ENCODE measurements around the gene ACTL6A. TPM values are rescaled to one million over a fixed set of nuclear protein-coding genes. Genes with fewer than 3 reads are reported as not detected.

The ACTL6A gene
- total RNA-seq, 1 experiment from 2014 or later = 113 TPM

DNA sequence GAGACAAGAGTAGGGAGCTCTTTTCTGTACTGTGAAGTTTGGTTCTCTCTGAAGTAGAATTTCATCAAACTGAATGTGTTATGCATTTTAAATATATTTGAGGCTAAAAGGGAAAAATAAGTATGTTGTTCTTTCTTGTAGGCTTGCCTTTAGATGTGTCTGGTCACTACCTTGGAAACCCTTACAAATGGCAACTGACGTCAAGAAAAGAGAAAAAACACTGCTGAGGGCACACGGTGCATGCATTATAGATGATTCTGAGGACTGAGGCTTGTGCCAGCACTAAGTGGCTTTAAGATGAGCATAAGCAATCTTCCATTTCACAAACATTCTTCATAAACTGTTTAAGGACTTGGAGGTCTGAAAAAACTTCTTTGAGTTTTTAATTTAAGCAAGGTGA is 31.1 kb upstream of the ACTL6A start:
- CTCF ChIA-PET = interaction anchor here (0.6 kb wide), 1 partner anchor 31 kb away, joined by 3 read pairs; the partner anchor contains the start of gene ACTL6A
- Histone ChIP-seq H3K79me2 (ENCODE audit: low read depth) (no peaks in the 10 kb centered on the region), H4K20me1 (ENCODE audit: insufficient read depth) (no peaks in the 10 kb centered on the region), H3K36me3 (ENCODE audit: low read depth) (no peaks in the 10 kb centered on the region), H3K4me3 (no peak overlapping the region), H2AFZ (no peak overlapping the region), H3K4me2 (no peak overlapping the region), H3K4me1 (replicated peaks; ENCODE audit: insufficient read depth) (no peaks in the 10 kb centered on the region), H3K9me2 (ENCODE audit: insufficient read depth) (no peaks in the 10 kb centered on the region), H3K27me3 (ENCODE audit: insufficient read depth, low read depth) (no peaks in the 10 kb centered on the region), H3K9me3 (ENCODE audit: insufficient read depth, low read depth) (no peaks in the 10 kb centered on the region), H3K27ac (no peak overlapping the region), H3F3A (ENCODE audit: insufficient read depth, low read depth) (no peaks in the 10 kb centered on the region)
- intact Hi-C loops (cut with micrococcal nuclease; ENCODE audit: unreplicated experiment) = no loop called here
- no TSS peak for BruUV-seq (replicated peaks)
- no peak for TF ChIP-seq EZH2 (IDR thresholded peaks at IDR 0.05; ENCODE audit: low read depth)
- TF ChIP-seq CTCF (conservative IDR thresholded peaks at IDR 0.05) = no peak
- POLR2A ChIA-PET (ENCODE audit: unreplicated experiment) = no interaction called here
- DNase-seq = no peak

GRCh38 chr3:179533274-179533673 is 29.5 kb upstream of the ACTL6A start:
- Histone ChIP-seq H3K4me1 (replicated peaks; ENCODE audit: insufficient read depth) (no peaks in the 10 kb centered on the region), H3K36me3 (ENCODE audit: low read depth) (no peaks in the 10 kb centered on the region), H4K20me1 (ENCODE audit: insufficient read depth) (no peaks in the 10 kb centered on the region), H3K4me3 (no peak overlapping the region), H3K79me2 (ENCODE audit: low read depth) (no peaks in the 10 kb centered on the region), H3K27ac (no peak overlapping the region), H3K9me3 (ENCODE audit: insufficient read depth, low read depth) (no peaks in the 10 kb centered on the region), H3F3A (ENCODE audit: insufficient read depth, low read depth) (no peaks in the 10 kb centered on the region), H3K4me2 (no peak overlapping the region), H2AFZ (no peak overlapping the region), H3K9me2 (ENCODE audit: insufficient read depth) (no peaks in the 10 kb centered on the region), H3K27me3 (ENCODE audit: insufficient read depth, low read depth) (no peaks in the 10 kb centered on the region)
- TF ChIP-seq CTCF (conservative IDR thresholded peaks at IDR 0.05) = no peak
- TF ChIP-seq EZH2 (IDR thresholded peaks at IDR 0.05; ENCODE audit: low read depth) = no peak
- no TSS peak for BruUV-seq (replicated peaks)
- intact Hi-C loops (cut with micrococcal nuclease; ENCODE audit: unreplicated experiment) = no loop called here
- DNase-seq = no peak
- ChIA-PET CTCF (interaction anchor here (0.6 kb wide), 1 partner anchor 487 kb away, joined by 4 read pairs; no protein-coding TSS in a partner anchor), POLR2A (ENCODE audit: unreplicated experiment) (interaction anchor here (0.6 kb wide), 1 partner anchor 12 kb away, joined by 8 read pairs; no protein-coding TSS in a partner anchor)

DNA sequence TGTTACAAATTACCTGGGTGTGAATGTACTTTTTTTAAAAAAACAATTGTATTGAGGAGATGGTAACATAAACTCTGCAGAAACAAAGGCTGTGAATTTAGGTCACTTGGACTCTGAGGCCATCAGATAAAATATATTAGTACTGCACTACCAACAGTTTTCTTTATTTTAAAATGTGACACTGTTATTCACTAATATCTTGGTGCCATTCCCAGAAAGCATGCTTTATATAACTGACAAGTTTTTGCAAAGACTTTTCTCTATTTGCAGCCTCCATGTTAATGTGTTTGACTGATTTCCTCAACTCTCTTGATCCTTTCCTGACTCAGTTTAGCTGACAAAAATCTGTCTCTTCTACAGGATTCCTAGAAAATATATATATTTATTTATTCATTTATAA is 26.5 kb upstream of the ACTL6A start:
- Histone ChIP-seq H3K4me2 (no peak overlapping the region), H3K4me1 (replicated peaks; ENCODE audit: insufficient read depth) (no peaks in the 10 kb centered on the region), H3K9me2 (ENCODE audit: insufficient read depth) (no peaks in the 10 kb centered on the region), H3K27me3 (ENCODE audit: insufficient read depth, low read depth) (no peaks in the 10 kb centered on the region), H3K27ac (no peak overlapping the region), H4K20me1 (ENCODE audit: insufficient read depth) (no peaks in the 10 kb centered on the region), H3K9me3 (ENCODE audit: insufficient read depth, low read depth) (no peaks in the 10 kb centered on the region), H2AFZ (no peak overlapping the region), H3F3A (ENCODE audit: insufficient read depth, low read depth) (no peaks in the 10 kb centered on the region), H3K4me3 (no peak overlapping the region), H3K36me3 (ENCODE audit: low read depth) (no peaks in the 10 kb centered on the region), H3K79me2 (ENCODE audit: low read depth) (no peaks in the 10 kb centered on the region)
- no peak for DNase-seq
- no peak for TF ChIP-seq EZH2 (IDR thresholded peaks at IDR 0.05; ENCODE audit: low read depth)
- TF ChIP-seq CTCF (conservative IDR thresholded peaks at IDR 0.05) = no peak
- intact Hi-C loops (cut with micrococcal nuclease; ENCODE audit: unreplicated experiment) = no loop called here
- ChIA-PET CTCF (no interaction called here), POLR2A (ENCODE audit: unreplicated experiment) (no interaction called here)
- no TSS peak for BruUV-seq (replicated peaks)
